BJ (cell line): Measurements from ENCODE around the gene TBX21. TPM values are rescaled to one million over a fixed set of nuclear protein-coding genes. Genes with fewer than 3 reads are reported as not detected.

Experiments used
- CTCF ChIA-PET: fragments of 350-600 bp; formaldehyde crosslinking; extraction: SDS; loops from one replicate; lab custom pipeline; 2021; ENCODE audit warnings: antibody characterized with exemption, inconsistent platforms; lab: Yijun Ruan, JAX
- POLR2A ChIA-PET: fragments of 300-600 bp; sonication (Branson Sonifier 250); formaldehyde crosslinking; extraction: SDS; loops from one replicate; lab custom pipeline; 2021; ENCODE audit warnings: antibody characterized with exemption; lab: Charles Lee
- DNase-seq: peaks from one replicate; pipeline ENCODE4 v3.0.0-alpha.2; 2011; ENCODE audit warnings: low read depth
- H3K27me3 ChIP-seq: 2 replicates; pipeline ENCODE4 v1.6.0; 2011; ENCODE audit warnings: low read length; ENCODE audit not compliant: control insufficient read depth, insufficient read depth
- H3K36me3 ChIP-seq: 2 replicates; pipeline ENCODE4 v1.5.1; 2011; ENCODE audit warnings: low read length; ENCODE audit not compliant: control insufficient read depth, insufficient read depth
- H3K4me3 ChIP-seq: 2 replicates; pipeline ENCODE4 v1.5.1; 2011; ENCODE audit warnings: low read depth, mild to moderate bottlenecking, control low read depth, low read length
- CTCF ChIP-seq: IDR thresholded peaks from 2 replicates; pipeline ENCODE4 v1.5.1; 2011; ENCODE audit warnings: low read depth, mild to moderate bottlenecking, control low read depth, inconsistent platforms, low read length, moderate library complexity; ENCODE audit not compliant: insufficient read depth
- polyA plus RNA-seq: library from polyadenylated mRNA; depleted of rRNA; stranded (reverse); fragments of >200 nt; gene quantifications from 2 replicates; pipeline ENCODE4 v1.2.3, GENCODE V29; 2011

Gene TBX21
- polyA plus RNA-seq, 1 experiment, result not detected

GRCh38 chr17:47725446-47726111 is 7.5 kb upstream of the TBX21 start:
- no peak for TF ChIP-seq CTCF
- DNase-seq, result no peak
- no peaks in the 10 kb centered on the region for H3K36me3 ChIP-seq
- POLR2A ChIA-PET, result no interaction called here
- no peak overlapping the region for H3K4me3 ChIP-seq
- CTCF ChIA-PET, result no interaction called here
- H3K27me3 ChIP-seq, result peaks cover 30% of the 10 kb centered on the region

- ChIA-PET CTCF (interaction anchor here (0.7 to 1.4 kb wide), 2 partner anchors 9 to 13 kb away, joined by 3 to 7 read pairs; no protein-coding TSS in a partner anchor), POLR2A (no interaction called here)
- no peak for DNase-seq
- Histone ChIP-seq H3K4me3 (no peak overlapping the region), H3K36me3 (no peaks in the 10 kb centered on the region), H3K27me3 (peaks cover 31% of the 10 kb centered on the region)
- TF ChIP-seq CTCF, result no peak
Observed at GRCh38 chr17:47726796-47727703, 6.0 kb upstream of the TBX21 start.

- POLR2A ChIA-PET, result no interaction called here
- Histone ChIP-seq H3K4me3 (no peak overlapping the region), H3K27me3 (peaks cover 32% of the 10 kb centered on the region), H3K36me3 (no peaks in the 10 kb centered on the region)
- CTCF ChIA-PET, result interaction anchor here (1.4 kb wide), 1 partner anchor 9 kb away, joined by 7 read pairs; no protein-coding TSS in a partner anchor
- no peak for TF ChIP-seq CTCF
- no peak for DNase-seq
Observed at GRCh38 chr17:47727704-47728036, 5.4 kb upstream of the TBX21 start.

- POLR2A ChIA-PET, result no interaction called here
- CTCF ChIA-PET, result interaction anchor here (1.4 kb wide), 1 partner anchor 10 kb away, joined by 7 read pairs; no protein-coding TSS in a partner anchor
Observed at GRCh38 chr17:47728214-47728877, 4.7 kb upstream of the TBX21 start.

More at GRCh38 chr17:47728214-47728877, 4.7 kb upstream of the TBX21 start:
- Histone ChIP-seq H3K27me3 (peaks cover 35% of the 10 kb centered on the region), H3K4me3 (no peak overlapping the region), H3K36me3 (no peaks in the 10 kb centered on the region)
- no peak for TF ChIP-seq CTCF
- no peak for DNase-seq
